ENCODE results near the gene KCNAB2.
A peak's percentile ranks its signal among the peaks of the same experiment; 100 is the strongest.

The KCNAB2 gene

DNA sequence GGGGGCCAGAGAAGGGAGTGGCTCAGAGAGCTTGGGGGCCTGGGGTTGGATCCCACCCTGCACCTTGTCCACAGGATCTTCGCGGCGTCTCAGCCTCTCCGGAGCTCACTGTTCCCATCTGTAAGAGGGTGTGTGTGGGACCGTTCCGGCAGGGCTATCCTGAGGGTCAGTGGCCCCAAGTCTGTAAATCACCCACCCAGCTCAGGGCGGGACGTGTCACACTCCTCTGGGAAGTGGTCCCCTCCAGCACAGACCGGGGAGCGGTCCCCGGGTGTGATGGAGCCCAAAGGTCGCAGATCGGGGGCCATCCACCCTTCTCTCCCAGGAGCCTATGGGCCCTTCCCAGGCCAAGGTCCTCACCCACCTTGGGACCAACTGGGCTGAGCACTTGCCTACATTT, 40.0 kb downstream of the KCNAB2 start:
- Mint-ChIP-seq H3K4me3 (no peak overlapping the region), H3K27me3 (no peaks in the 10 kb centered on the region), H3K36me3 (ENCODE audit: low read depth) (peaks cover 2% of the 10 kb centered on the region), H3K9me3 (no peaks in the 10 kb centered on the region), H3K4me1 (peaks cover 2% of the 10 kb centered on the region), H3K27ac (no peak overlapping the region)
- DNase-seq (no peak), ATAC-seq (no peak)

- Mint-ChIP-seq H3K4me1 (peaks cover 2% of the 10 kb centered on the region), H3K27me3 (no peaks in the 10 kb centered on the region), H3K9me3 (no peaks in the 10 kb centered on the region), H3K36me3 (ENCODE audit: low read depth) (peaks cover 6% of the 10 kb centered on the region), H3K27ac (no peak overlapping the region), H3K4me3 (no peak overlapping the region)
- ATAC-seq (no peak), DNase-seq (no peak)
These were observed 40.7 kb downstream of the KCNAB2 start for GRCh38 chr1:6086358-6086757.

GRCh38 chr1:6086762-6087376, 41.2 kb downstream of the KCNAB2 start:
- H3K9me3 Mint-ChIP-seq = no peaks in the 10 kb centered on the region
- peaks cover 2% of the 10 kb centered on the region for H3K4me1 Mint-ChIP-seq
- DNase-seq = no peak
- no peak overlapping the region for H3K27ac Mint-ChIP-seq
- no peaks in the 10 kb centered on the region for H3K27me3 Mint-ChIP-seq
- ATAC-seq = no peak
- peaks cover 7% of the 10 kb centered on the region for H3K36me3 Mint-ChIP-seq (ENCODE audit: low read depth)
- no peak overlapping the region for H3K4me3 Mint-ChIP-seq

GRCh38 chr1:6087377-6087772, 41.7 kb downstream of the KCNAB2 start:
- H3K9me3 Mint-ChIP-seq = no peaks in the 10 kb centered on the region
- H3K4me1 Mint-ChIP-seq = peaks cover 2% of the 10 kb centered on the region
- no peak for ATAC-seq
- H3K27me3 Mint-ChIP-seq = no peaks in the 10 kb centered on the region
- peaks cover 9% of the 10 kb centered on the region for H3K36me3 Mint-ChIP-seq (ENCODE audit: low read depth)
- H3K4me3 Mint-ChIP-seq = no peak overlapping the region
- no peak for DNase-seq
- peak overlapping the region; percentile 52 for H3K27ac Mint-ChIP-seq

DNA sequence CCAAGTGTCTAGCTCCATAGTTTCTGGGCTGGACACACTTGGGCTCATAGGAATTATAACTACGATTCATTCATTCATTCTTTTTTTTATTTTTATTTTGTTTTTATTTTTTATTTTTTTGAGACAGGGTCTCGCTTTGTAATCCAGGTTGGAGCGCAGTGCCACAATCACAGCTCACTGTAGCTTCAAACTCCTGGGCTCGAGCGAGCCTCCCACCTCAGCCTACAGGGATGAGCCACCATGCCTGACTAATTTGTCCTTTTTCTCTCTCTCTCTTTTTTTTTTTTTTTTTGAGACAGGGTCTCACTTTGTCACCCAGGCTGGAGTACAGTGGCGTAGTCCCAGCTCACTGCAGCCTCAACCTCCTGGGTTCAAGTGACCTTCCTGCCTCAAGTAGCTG, 42.3 kb downstream of the KCNAB2 start:
- Mint-ChIP-seq H3K9me3 (no peaks in the 10 kb centered on the region), H3K27ac (peak overlapping the region; percentile 52), H3K4me1 (peaks cover 2% of the 10 kb centered on the region), H3K27me3 (no peaks in the 10 kb centered on the region), H3K36me3 (ENCODE audit: low read depth) (peaks cover 9% of the 10 kb centered on the region), H3K4me3 (no peak overlapping the region)
- DNase-seq = no peak
- ATAC-seq = no peak

DNA sequence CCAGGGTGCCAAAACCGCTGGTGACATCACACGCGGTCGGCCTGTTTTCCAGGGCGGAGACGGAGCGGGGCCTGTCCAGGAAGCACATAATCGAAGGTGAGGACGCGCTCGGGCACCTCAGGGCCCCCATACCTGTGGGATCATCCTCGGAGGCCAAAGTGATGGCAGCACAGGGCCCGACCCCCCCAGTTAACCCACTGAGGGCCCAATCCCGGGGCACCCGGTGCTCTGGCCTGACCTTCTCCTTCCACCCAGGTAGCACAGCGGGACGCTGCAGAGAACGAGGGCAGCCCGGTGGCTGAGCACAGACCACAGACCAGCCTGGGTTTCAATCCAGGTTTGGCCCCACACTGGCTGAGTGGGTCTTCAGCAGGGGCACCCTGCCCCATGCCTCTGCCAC, 43.3 kb downstream of the KCNAB2 start:
- no peak overlapping the region for H3K27ac Mint-ChIP-seq
- H3K27me3 Mint-ChIP-seq = no peaks in the 10 kb centered on the region
- H3K36me3 Mint-ChIP-seq (ENCODE audit: low read depth) = peaks cover 11% of the 10 kb centered on the region

GRCh38 chr1:6090288-6090687, 44.6 kb downstream of the KCNAB2 start:
- Mint-ChIP-seq H3K4me3 (no peak overlapping the region), H3K27ac (no peak overlapping the region), H3K27me3 (no peaks in the 10 kb centered on the region), H3K9me3 (no peaks in the 10 kb centered on the region), H3K4me1 (peaks cover 2% of the 10 kb centered on the region), H3K36me3 (ENCODE audit: low read depth) (peaks cover 15% of the 10 kb centered on the region)
- ATAC-seq (no peak), DNase-seq (no peak)

More for the DNA sequence above, 43.3 kb downstream of the KCNAB2 start:
- H3K4me1 Mint-ChIP-seq = peaks cover 2% of the 10 kb centered on the region
- no peaks in the 10 kb centered on the region for H3K9me3 Mint-ChIP-seq
- ATAC-seq (no peak), DNase-seq (no peak)
- no peak overlapping the region for H3K4me3 Mint-ChIP-seq

DNA sequence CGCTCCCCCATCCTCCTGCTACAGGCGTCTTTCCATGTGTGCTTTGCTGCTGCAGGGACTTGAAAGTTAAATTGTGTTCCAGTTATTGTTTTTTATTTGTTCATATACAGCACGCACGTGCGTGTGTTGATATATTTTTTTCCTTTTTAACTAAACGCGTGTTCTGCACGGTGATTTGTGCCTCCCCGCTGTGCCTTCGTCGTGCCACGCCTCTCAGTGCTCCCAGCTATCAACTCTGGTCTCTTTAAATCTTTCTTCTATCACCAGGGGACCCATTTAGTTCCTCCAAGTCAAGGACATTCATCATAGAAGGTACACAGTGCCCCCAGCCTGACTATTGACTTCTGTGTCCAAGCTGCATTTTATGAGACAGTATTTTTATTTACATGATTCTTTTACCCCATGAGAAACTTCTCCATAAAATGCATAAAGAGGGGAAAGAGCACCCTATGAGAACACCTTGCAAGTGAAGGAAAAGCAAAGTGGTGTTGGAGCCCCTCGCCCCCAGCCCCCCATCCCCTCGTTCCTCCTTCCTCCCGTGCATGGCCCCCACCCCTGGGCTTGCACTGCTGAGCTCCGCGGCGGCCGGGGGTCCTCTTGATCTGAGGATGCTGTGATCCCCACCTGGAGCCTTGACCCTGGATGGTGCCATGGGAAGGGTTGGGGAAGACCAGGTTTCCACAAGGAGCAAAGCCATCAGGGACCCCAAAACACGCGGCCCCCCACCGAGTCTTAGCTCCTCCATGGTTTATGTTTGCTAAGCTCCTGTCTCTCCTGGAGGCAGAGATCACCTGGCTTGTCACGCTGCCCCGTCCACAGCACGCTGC, 45.5 kb downstream of the KCNAB2 start:
- DNase-seq (no peak), ATAC-seq (no peak)
- no peak overlapping the region for H3K4me3 Mint-ChIP-seq
- peaks cover 2% of the 10 kb centered on the region for H3K4me1 Mint-ChIP-seq
- H3K9me3 Mint-ChIP-seq = no peaks in the 10 kb centered on the region
- no peak overlapping the region for H3K27ac Mint-ChIP-seq
- H3K36me3 Mint-ChIP-seq (ENCODE audit: low read depth) = peaks cover 15% of the 10 kb centered on the region
- no peaks in the 10 kb centered on the region for H3K27me3 Mint-ChIP-seq

DNA sequence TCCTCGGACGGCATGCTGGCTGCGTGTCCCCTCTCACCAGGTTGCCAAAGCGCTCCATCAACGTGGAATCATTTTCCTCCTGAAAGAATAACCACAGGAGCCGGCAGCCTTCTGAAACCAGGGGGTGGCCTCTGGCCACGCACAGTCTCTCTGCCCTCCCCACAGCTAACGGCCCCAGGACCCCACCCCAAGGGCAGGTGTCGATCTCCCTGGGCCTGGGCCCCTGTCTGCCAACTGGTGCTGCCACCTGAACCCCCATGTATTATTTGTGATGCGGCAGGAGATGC, 46.1 kb downstream of the KCNAB2 start:
- ATAC-seq (no peak), DNase-seq (no peak)
- no peaks in the 10 kb centered on the region for H3K9me3 Mint-ChIP-seq
- H3K4me1 Mint-ChIP-seq = peaks cover 2% of the 10 kb centered on the region
- H3K36me3 Mint-ChIP-seq (ENCODE audit: low read depth) = peaks cover 15% of the 10 kb centered on the region
- H3K27ac Mint-ChIP-seq = no peak overlapping the region
- no peaks in the 10 kb centered on the region for H3K27me3 Mint-ChIP-seq
- no peak overlapping the region for H3K4me3 Mint-ChIP-seq

DNA sequence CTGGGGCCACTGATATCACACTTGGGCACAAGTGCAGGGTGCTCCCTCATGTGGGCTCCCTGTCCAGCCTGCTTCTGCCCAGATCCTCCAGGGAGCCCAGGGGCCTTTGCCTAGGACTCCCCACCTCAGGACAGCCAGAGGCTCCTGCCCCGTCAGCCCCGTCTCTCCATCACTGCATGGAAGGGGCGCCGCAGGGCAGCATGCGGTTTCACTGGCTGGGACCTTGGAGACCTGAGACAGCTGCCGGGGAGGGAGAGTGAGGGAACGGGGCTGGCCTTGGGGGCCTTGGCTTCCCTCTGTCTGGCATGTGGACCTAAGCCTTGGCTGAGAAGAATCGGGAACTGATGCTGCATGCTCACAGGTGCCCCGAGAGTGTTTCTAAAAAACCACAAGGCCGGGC, 46.5 kb downstream of the KCNAB2 start:
- H3K27ac Mint-ChIP-seq = no peak overlapping the region
- H3K36me3 Mint-ChIP-seq (ENCODE audit: low read depth) = peaks cover 16% of the 10 kb centered on the region
- ATAC-seq (no peak), DNase-seq (no peak)
- H3K9me3 Mint-ChIP-seq = no peaks in the 10 kb centered on the region
- no peak overlapping the region for H3K4me3 Mint-ChIP-seq
- no peaks in the 10 kb centered on the region for H3K27me3 Mint-ChIP-seq
- peaks cover 2% of the 10 kb centered on the region for H3K4me1 Mint-ChIP-seq

- ATAC-seq (no peak), DNase-seq (no peak)
- Mint-ChIP-seq H3K36me3 (ENCODE audit: low read depth) (peaks cover 21% of the 10 kb centered on the region), H3K9me3 (no peaks in the 10 kb centered on the region), H3K27me3 (no peaks in the 10 kb centered on the region), H3K4me3 (no peak overlapping the region), H3K4me1 (peaks cover 3% of the 10 kb centered on the region), H3K27ac (no peak overlapping the region)
These were observed 47.4 kb downstream of the KCNAB2 start for GRCh38 chr1:6093071-6093470.

DNA sequence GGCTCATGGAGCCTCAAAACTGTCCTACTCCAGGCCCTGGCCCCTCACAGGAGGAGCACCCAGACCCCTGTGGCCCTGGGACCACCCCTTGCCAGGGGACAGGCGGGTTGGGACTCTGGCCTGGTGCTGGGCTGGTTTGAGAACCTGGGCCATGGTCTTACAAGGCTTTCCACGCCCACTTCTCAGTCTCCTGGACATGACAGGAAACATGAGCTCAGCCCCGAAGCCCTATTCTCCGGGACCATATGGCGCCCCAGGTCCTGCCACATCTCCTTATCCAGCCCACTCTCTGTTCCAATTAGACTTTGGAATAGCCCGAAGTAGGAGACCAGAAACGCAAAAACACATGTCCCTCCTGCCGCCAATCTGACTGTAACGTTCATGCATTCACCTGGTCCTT, 47.9 kb downstream of the KCNAB2 start:
- ATAC-seq (no peak), DNase-seq (no peak)
- no peaks in the 10 kb centered on the region for H3K27me3 Mint-ChIP-seq
- H3K27ac Mint-ChIP-seq = no peak overlapping the region
- H3K9me3 Mint-ChIP-seq = no peaks in the 10 kb centered on the region
- peaks cover 3% of the 10 kb centered on the region for H3K4me1 Mint-ChIP-seq
- H3K36me3 Mint-ChIP-seq (ENCODE audit: low read depth) = peaks cover 26% of the 10 kb centered on the region
- H3K4me3 Mint-ChIP-seq = no peak overlapping the region

GRCh38 chr1:6094246-6094645, 48.6 kb downstream of the KCNAB2 start:
- Mint-ChIP-seq H3K4me3 (no peak overlapping the region), H3K27ac (no peak overlapping the region), H3K27me3 (no peaks in the 10 kb centered on the region), H3K36me3 (ENCODE audit: low read depth) (peaks cover 26% of the 10 kb centered on the region), H3K9me3 (no peaks in the 10 kb centered on the region), H3K4me1 (peaks cover 3% of the 10 kb centered on the region)
- no peak for ATAC-seq
- no peak for DNase-seq

DNA sequence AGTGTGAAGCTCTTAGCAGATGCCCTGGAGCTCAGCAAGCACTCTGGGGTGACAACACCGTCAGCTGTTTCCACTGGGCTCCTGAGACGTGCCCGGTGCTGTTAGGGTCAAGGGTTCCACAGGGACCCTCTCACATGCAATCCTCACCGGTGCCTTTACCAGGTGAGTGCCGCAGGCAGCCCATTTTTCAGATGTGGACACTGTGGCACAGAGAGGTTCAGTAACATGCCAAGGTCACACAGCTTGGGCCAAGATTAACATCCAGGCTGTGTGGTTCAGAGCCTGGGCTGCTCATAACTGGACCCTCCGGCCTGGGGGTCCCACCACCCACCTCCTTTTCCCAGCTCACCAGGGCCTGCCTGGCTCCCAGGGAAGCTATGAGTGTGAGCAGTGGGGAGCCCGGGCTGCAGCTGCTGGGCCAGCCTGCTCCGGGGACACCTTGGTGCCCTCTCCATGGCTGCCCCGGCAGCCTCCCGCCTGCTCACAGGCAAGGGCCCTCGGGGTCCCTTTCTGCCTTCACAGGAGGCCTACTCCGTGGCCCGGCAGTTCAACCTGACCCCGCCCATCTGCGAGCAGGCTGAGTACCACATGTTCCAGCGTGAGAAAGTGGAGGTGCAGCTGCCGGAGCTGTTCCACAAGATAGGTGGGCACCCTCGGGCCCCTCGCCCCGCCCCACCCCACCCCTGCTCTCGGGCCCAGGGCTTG, 49.3 kb downstream of the KCNAB2 start:
- DNase-seq (no peak), ATAC-seq (no peak)
- Mint-ChIP-seq H3K27me3 (no peaks in the 10 kb centered on the region), H3K4me1 (peaks cover 3% of the 10 kb centered on the region), H3K36me3 (ENCODE audit: low read depth) (peaks cover 26% of the 10 kb centered on the region), H3K9me3 (no peaks in the 10 kb centered on the region), H3K27ac (no peak overlapping the region), H3K4me3 (no peak overlapping the region)
